Mononuclear cell (primary cell): ENCODE results near the gene RNPS1. TPM values are rescaled to one million over a fixed set of nuclear protein-coding genes. Genes with fewer than 3 reads are reported as not detected.
A peak's percentile ranks its signal among the peaks of the same experiment; 100 is the strongest.
"Not testable (repeated sequence)": the region's sequence is repeated elsewhere in the genome, so short reads cannot be mapped to it uniquely, and the experiment has no call there.

Experiments
- H3K27me3 ChIP-seq: 2 replicates; pipeline ENCODE4 v1.6.0; 2011; ENCODE audit warnings: low read length, control low read depth; ENCODE audit not compliant: insufficient read depth
- H3K4me1 ChIP-seq: 2 replicates; pipeline ENCODE4 v1.5.1; 2011; ENCODE audit warnings: mild to moderate bottlenecking, low read length, control low read depth; ENCODE audit not compliant: insufficient read depth
- H3K4me3 ChIP-seq: 2 replicates; pipeline ENCODE4 v1.5.1; 2011; ENCODE audit warnings: mild to moderate bottlenecking, low read length, moderate library complexity
- H3K9me3 ChIP-seq: 2 replicates; pipeline ENCODE4 v1.5.1; 2011; ENCODE audit warnings: low read depth, mild to moderate bottlenecking, control low read depth, low read length
- total RNA-seq: library from RNA; depleted of rRNA; stranded (reverse); fragments of >200 nt; gene quantifications from one replicate; pipeline ENCODE4 v1.2.3, GENCODE V29; 2012

RNPS1 gene
- total RNA-seq, 1 donor = 156 TPM

- Histone ChIP-seq H3K4me3 (peak within 1 kb of the TSS; percentile 56), H3K9me3 (no peaks in the 10 kb centered on the region)
These were observed 16.4 kb downstream of the RNPS1 start, which contains the start of gene ECI1 for GRCh38 chr16:2251296-2252111. ECI1 (minus strand) TSS chr16:2251587; CDS start chr16:2251566, 21 bp downstream.

DNA sequence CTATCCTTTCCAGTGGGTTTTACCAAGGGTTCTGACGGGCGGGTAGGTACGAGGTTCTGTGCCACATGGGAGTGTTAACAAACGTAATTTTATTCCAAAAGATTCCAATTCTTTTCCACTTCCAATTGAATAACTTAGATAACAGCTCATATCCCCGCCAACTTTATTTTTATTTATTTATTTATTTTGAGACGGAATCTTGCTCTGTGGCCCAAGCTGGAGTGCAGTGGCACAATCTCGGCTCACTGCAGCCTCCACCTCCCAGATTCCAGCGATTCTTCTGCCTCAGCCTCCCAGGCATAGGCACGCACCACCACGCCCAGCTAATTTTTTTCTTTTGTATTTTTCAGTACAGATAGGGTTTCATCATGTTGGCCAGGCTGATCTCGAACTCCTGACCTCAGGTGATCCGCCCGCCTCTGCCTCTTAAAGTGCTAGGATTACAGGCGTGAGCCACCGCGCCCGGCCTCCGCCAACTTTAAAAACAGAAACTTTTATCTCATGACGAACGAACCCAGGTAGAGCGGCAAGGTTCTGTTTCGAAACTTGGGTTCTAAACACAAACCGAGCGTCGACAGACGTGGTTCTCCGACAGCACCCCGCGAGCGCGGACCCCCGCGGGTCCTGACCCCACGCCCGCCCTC, 17.2 kb downstream of the RNPS1 start:
- H3K4me1 ChIP-seq = peaks cover 17% of the 10 kb centered on the region
- no peaks in the 10 kb centered on the region for H3K9me3 ChIP-seq
- H3K27me3 ChIP-seq = no peaks in the 10 kb centered on the region
- H3K4me3 ChIP-seq = peak overlapping the region; percentile 56

More at GRCh38 chr16:2251296-2252111, 16.4 kb downstream of the RNPS1 start, which contains the start of gene ECI1:
- Histone ChIP-seq H3K27me3 (no peaks in the 10 kb centered on the region), H3K4me1 (peaks cover 17% of the 10 kb centered on the region)

GRCh38 chr16:2246301-2246885, 21.5 kb downstream of the RNPS1 start:
- Histone ChIP-seq H3K9me3 (no peaks in the 10 kb centered on the region), H3K27me3 (no peaks in the 10 kb centered on the region), H3K4me1 (peaks cover 10% of the 10 kb centered on the region), H3K4me3 (no peak overlapping the region)

GRCh38 chr16:2244926-2245795, 22.8 kb downstream of the RNPS1 start:
- Histone ChIP-seq H3K27me3 (no peaks in the 10 kb centered on the region), H3K4me3 (no peak overlapping the region), H3K9me3 (no peaks in the 10 kb centered on the region), H3K4me1 (peaks cover 3% of the 10 kb centered on the region)

DNA sequence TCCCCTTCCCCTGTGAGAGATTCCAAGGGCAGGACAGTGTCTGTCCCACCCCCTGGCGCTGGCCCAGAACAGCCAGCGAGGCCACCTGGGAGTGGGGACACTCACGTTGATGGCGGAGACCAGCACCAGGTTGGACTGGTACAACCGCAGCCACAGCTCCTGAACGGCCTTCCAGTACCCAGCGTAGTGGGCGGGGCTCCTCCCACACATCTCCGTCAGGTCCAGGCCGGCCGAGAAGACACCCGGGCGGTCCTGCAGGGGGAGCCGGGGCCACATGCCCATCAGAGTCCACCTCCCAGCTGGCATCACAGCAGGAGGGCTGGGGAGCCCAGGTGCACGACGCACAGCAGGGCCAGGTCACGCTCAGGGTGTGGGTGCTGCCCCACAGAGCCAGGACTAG, 23.6 kb downstream of the RNPS1 start:
- H3K9me3 ChIP-seq = no peaks in the 10 kb centered on the region
- H3K4me1 ChIP-seq = no peaks in the 10 kb centered on the region
- H3K4me3 ChIP-seq = no peak overlapping the region
- no peaks in the 10 kb centered on the region for H3K27me3 ChIP-seq

GRCh38 chr16:2243781-2244180, 24.1 kb downstream of the RNPS1 start:
- Histone ChIP-seq H3K4me1 (no peaks in the 10 kb centered on the region), H3K4me3 (no peak overlapping the region), H3K27me3 (no peaks in the 10 kb centered on the region), H3K9me3 (no peaks in the 10 kb centered on the region)

- H3K27me3 ChIP-seq = no peaks in the 10 kb centered on the region
These were observed 24.8 kb downstream of the RNPS1 start for GRCh38 chr16:2243031-2243528.

DNA sequence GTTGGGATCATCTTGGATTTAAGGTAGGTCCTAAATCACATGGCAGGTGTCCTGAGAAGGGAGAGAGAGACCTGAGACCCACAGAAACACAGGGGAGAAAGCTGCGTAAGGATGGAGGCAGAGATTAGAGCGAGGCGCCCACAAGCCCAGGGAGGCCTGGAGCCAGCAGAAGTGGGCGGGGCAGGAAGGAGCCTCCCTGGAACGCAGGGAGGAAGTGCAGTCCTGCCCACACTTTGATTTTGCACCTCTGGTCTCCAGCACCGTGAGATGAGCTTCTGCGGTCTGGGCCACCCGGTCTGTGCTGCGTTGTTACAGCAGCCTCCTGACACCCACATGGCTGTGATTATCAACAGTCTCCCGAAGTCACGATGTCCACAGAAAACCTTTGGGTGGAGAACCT, 25.3 kb downstream of the RNPS1 start:
- no peak overlapping the region for H3K4me3 ChIP-seq
- H3K4me1 ChIP-seq = no peaks in the 10 kb centered on the region
- H3K9me3 ChIP-seq = no peaks in the 10 kb centered on the region
- H3K27me3 ChIP-seq = no peaks in the 10 kb centered on the region

More at GRCh38 chr16:2243031-2243528, 24.8 kb downstream of the RNPS1 start:
- H3K9me3 ChIP-seq = no peaks in the 10 kb centered on the region
- no peak overlapping the region for H3K4me3 ChIP-seq
- H3K4me1 ChIP-seq = no peaks in the 10 kb centered on the region

DNA sequence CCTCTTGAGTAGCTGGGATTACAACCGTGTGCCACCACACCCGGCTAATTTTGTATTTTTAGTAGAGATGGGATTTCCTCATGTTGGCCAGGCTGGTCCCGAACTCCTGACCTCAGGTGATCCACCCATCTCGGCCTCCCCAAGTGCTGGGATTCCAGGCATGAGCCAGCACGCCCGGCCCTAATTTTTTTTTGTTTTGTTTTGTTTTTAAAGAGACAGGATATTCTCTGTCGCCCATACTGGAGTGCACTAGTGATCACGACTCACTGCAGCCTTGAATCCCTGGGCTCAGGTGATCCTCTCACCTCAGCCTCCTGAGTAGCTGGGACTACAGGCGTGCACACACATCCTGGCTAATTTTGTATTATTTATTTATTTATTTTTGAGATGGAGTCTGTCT, 27.6 kb downstream of the RNPS1 start:
- H3K4me3 ChIP-seq, H3K4me1 ChIP-seq, H3K9me3 ChIP-seq, H3K27me3 ChIP-seq: not testable (repeated sequence)

DNA sequence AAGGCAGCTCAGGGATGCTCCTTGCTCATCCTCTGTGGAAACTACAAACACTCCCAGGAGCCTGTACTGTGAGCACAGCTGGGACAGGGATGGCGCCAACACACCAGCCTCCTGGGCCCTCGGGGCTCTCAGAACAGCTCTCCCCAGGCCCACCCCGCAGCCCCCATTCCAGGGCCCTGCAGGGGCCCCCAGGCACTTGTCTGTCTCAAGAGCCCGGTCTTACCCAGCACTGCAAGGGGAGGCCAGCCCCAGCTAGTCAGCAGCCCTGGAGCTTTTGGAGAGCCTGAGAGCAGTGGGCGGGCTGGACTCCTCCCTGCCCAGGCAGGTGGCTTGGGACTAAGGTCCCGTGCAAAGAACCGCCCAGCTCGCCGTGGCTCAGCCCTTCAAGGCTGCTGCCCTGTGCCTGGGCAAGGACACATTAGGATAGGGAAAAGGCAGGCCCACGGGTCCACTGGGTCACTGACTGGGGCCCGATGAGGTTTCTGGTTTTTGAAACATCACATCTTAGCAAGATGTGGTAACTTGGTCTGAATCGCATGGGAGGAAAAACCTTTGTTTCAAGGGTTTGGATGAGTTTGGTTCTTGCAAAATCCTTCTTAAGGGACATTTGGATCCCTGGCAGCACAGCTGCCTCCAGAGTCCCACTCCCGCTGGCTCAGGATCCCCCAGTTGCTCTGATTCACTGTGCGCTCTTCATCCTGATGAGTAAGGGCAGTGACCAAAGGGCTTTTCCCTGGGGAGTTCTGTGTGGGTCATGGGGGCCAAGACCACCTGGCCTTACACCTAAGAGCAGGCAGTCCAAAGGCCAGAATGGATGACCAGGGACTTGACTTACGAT, 28.9 kb downstream of the RNPS1 start:
- no peaks in the 10 kb centered on the region for H3K27me3 ChIP-seq
- no peaks in the 10 kb centered on the region for H3K4me1 ChIP-seq
- no peaks in the 10 kb centered on the region for H3K9me3 ChIP-seq
- no peak overlapping the region for H3K4me3 ChIP-seq

DNA sequence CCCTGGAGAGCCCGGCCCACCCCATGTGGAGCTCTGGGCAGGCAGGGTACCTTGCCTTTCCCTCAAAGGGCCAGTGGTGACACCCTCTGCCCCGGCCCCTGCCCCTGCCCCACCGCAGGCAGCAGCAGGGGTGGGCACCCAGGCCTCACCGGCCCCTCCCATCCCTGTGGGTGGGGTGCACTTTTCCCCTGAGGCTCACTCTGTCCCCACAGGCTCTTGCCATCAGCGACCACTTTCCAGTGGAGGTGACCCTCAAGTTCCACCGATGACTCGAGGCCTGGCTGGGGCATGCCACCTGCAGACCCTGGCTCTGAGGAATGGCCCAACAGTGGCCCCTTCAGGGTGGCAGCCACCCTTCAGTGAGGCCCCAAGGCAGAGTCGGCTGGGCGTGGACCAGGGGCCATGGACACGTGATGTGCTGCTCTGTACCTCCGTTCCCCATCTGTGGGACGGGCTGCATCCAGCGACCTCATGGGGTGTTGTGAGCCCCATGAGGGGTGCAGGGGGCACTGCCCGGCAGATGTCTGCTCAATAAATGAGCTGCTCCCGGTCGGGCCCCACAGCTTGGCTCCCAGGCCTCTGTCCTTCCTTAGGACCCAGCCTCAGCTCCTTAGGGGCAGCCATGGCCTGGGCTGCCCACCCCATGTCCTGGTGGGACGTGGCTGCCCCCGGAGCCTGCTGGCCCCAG, 29.6 kb downstream of the RNPS1 start:
- Histone ChIP-seq H3K4me3 (no peak overlapping the region), H3K27me3 (no peaks in the 10 kb centered on the region), H3K4me1 (no peaks in the 10 kb centered on the region), H3K9me3 (no peaks in the 10 kb centered on the region)

DNA sequence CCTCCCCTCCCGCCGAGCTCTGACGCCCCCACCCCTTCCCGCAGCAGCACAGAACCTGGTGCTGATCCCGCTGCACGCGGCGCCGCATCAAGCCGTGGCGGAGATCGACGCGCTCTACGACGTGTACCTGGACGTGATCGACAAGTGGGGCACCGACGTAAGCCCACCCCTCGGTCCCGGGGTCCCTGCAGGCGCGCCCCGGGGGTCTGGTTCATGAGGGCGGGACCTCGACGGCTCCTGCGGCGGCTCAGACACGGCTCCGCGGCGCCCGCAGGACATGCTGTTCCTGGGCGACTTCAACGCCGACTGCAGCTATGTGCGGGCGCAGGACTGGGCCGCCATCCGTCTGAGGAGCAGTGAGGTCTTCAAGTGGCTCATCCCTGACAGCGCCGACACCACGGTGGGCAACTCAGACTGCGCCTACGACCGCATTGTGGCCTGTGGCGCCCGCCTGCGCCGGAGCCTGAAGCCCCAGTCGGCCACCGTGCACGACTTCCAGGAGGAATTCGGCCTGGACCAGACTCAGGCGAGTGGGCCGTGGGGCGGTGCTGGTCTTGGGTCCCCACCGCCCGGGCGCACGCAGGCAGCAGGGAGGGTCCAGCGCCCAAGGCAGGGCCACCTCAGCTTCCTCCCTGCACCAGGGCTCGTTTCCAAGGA, 30.3 kb downstream of the RNPS1 start:
- Histone ChIP-seq H3K4me1 (no peaks in the 10 kb centered on the region), H3K27me3 (no peaks in the 10 kb centered on the region), H3K4me3 (no peak overlapping the region), H3K9me3 (no peaks in the 10 kb centered on the region)

- Histone ChIP-seq H3K4me3 (no peak overlapping the region), H3K27me3 (no peaks in the 10 kb centered on the region), H3K9me3 (no peaks in the 10 kb centered on the region), H3K4me1 (no peaks in the 10 kb centered on the region)
These were observed 30.8 kb downstream of the RNPS1 start for GRCh38 chr16:2237102-2237482.
